Stimulated activated CD8-positive, alpha-beta memory T cell treated with anti-CD3 and anti-CD28 coated beads, Interleukin-4, amount 100 ng/mL, for 48 hours (primary cell): ENCODE measurements around the gene OR4C16.

ENCODE experiments used
- DNase-seq: peaks from one replicate; pipeline ENCODE4 v3.0.0-alpha.2; 2020

Gene OR4C16

GRCh38 chr11:55571828-55572227 is at the start of gene OR4C16:
TSS of gene OR4C16 (plus strand) at chr11:55572128. CDS start at chr11:55572128, 0 bp downstream.
- no peak for DNase-seq

- no peak for DNase-seq
These were observed 17.8 kb upstream of the OR4C16 start, which contains the start of gene OR4C15 for GRCh38 chr11:55554169-55554568. TSS of gene OR4C15 (plus strand) at chr11:55554469. CDS start at chr11:55554469, 0 bp downstream.

DNA sequence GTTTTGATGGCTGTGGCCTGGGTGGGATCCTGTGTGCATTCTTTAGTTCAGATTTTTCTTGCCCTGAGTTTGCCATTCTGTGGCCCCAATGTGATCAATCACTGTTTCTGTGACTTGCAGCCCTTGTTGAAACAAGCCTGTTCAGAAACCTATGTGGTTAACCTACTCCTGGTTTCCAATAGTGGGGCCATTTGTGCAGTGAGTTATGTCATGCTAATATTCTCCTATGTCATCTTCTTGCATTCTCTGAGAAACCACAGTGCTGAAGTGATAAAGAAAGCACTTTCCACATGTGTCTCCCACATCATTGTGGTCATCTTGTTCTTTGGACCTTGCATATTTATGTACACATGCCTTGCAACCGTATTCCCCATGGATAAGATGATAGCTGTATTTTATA is 620 bp downstream of the OR4C16 start:
- DNase-seq = no peak

- DNase-seq = no peak
These were observed 35.6 kb downstream of the OR4C16 start, which contains the start of gene OR4C11 for GRCh38 chr11:55607545-55607944. TSS of gene OR4C11 (minus strand) at chr11:55607645. CDS start at chr11:55604373, 3,272 bp downstream.
